Measurements from ENCODE around the gene COPZ2.
A peak's percentile ranks its signal among the peaks of the same experiment; 100 is the strongest.

COPZ2 gene

GRCh38 chr17:48012654-48013053, 24.9 kb downstream of the COPZ2 start:
- Histone ChIP-seq H3K36me3 (ENCODE audit: control insufficient read depth in 2 of 2, insufficient read depth in 1 of 2, low read length in 2 of 2) (no peaks in the 10 kb centered on the region), H3K4me3 (ENCODE audit: low read depth, low read length) (no peak overlapping the region), H3K9me3 (ENCODE audit: control insufficient read depth, insufficient read depth, low read depth, low read length) (no peaks in the 10 kb centered on the region), H3K4me1 (ENCODE audit: control insufficient read depth, insufficient read depth, low read length) (peaks cover 7% of the 10 kb centered on the region), H3K27ac (ENCODE audit: extremely low read depth, low read depth, low read length) (no peak overlapping the region)
- CTCF ChIA-PET: interaction anchor here (0.7 to 15.5 kb wide), 11 partner anchors 7 to 165 kb away, joined by 3 to 386 read pairs (median 11); partner anchors contain the start of genes CDK5RAP3 and PNPO
- TF ChIP-seq ZNF624 (tag by site-specific recombination; IDR thresholded peaks at IDR 0.05) (no peak), ZNF544 (tag by site-specific recombination; IDR thresholded peaks at IDR 0.05) (no peak), ZNF140 (tag by site-specific recombination; IDR thresholded peaks at IDR 0.05) (no peak)
- POLR2A ChIA-PET: interaction anchor here (0.6 to 2.5 kb wide), 6 partner anchors 11 to 71 kb away, joined by 3 to 12 read pairs (median 4); partner anchors contain the start of genes CDK5RAP3, PNPO and PRR15L

GRCh38 chr17:48012151-48012520, 25.5 kb downstream of the COPZ2 start:
- POLR2A ChIA-PET: interaction anchor here (0.6 to 2.5 kb wide), 6 partner anchors 11 to 71 kb away, joined by 3 to 12 read pairs (median 4); partner anchors contain the start of genes CDK5RAP3, PNPO and PRR15L
- TF ChIP-seq KLF9 (tag by site-specific recombination; IDR thresholded peaks at IDR 0.05; ENCODE audit: low read depth): no peak
- peak; percentile 36; the same call in 1 of the 2 replicates for TF ChIP-seq ZNF76 (tag by site-specific recombination; IDR thresholded peaks at IDR 0.05; ENCODE audit: borderline replicate concordance, low read depth)
- TF ChIP-seq ZNF843 (tag by site-specific recombination; IDR thresholded peaks at IDR 0.05): no peak
- TF ChIP-seq KLF17 (tag by site-specific recombination; IDR thresholded peaks at IDR 0.05): 0 out of 2 replicates have a peak, but pooled peaks have one; percentile 17
- TF ChIP-seq GLIS2 (tag by site-specific recombination; IDR thresholded peaks at IDR 0.05): peak; percentile 24; the same call in 1 of the 2 replicates
- peak; percentile 18 for TF ChIP-seq SP7 (tag by site-specific recombination; IDR thresholded peaks at IDR 0.05)
- TF ChIP-seq WT1 (tag by site-specific recombination; IDR thresholded peaks at IDR 0.05): no peak
- TF ChIP-seq GLIS1 (tag by site-specific recombination; IDR thresholded peaks at IDR 0.05): peak; percentile 84
- TF ChIP-seq SP2 (tag by site-specific recombination; IDR thresholded peaks at IDR 0.05): peak; percentile 21
- no peak for TF ChIP-seq ZNF513 (tag by site-specific recombination; IDR thresholded peaks at IDR 0.05)
- peak; percentile 88 for TF ChIP-seq ZBTB26 (tag by site-specific recombination; optimal IDR thresholded peaks at IDR 0.05)
- no peak for TF ChIP-seq SETDB1 (IDR thresholded peaks at IDR 0.05; ENCODE audit: insufficient read length, low read length)
- no peak for TF ChIP-seq ZNF837 (tag by site-specific recombination; IDR thresholded peaks at IDR 0.05)
- TF ChIP-seq PATZ1 (tag by site-specific recombination; IDR thresholded peaks at IDR 0.05): peak; percentile 80
- TF ChIP-seq ATF2 (tag by site-specific recombination; IDR thresholded peaks at IDR 0.05; ENCODE audit: low read depth): no peak
- TF ChIP-seq ZNF561 (tag by site-specific recombination; IDR thresholded peaks at IDR 0.05; ENCODE audit: borderline replicate concordance): peak; percentile 81
- no peak for TF ChIP-seq SP3 (tag by site-specific recombination; IDR thresholded peaks at IDR 0.05)
- TF ChIP-seq ZBTB48 (tag by site-specific recombination; IDR thresholded peaks at IDR 0.05): no peak
- peak; percentile 43 for TF ChIP-seq ZIC2 (tag by site-specific recombination; IDR thresholded peaks at IDR 0.05)
- peak; percentile 39; the same call in 1 of the 2 replicates for TF ChIP-seq CTCF (tag by site-specific recombination; IDR thresholded peaks at IDR 0.05)
- TF ChIP-seq ZBTB8A (tag by site-specific recombination; IDR thresholded peaks at IDR 0.05): 0 out of 2 replicates have a peak, but pooled peaks have one; percentile 37

More at GRCh38 chr17:48012151-48012520, 25.5 kb downstream of the COPZ2 start:
- Histone ChIP-seq H3K36me3 (ENCODE audit: control insufficient read depth in 2 of 2, insufficient read depth in 1 of 2, low read length in 2 of 2) (no peaks in the 10 kb centered on the region), H3K9me3 (ENCODE audit: control insufficient read depth, insufficient read depth, low read depth, low read length) (no peaks in the 10 kb centered on the region), H3K4me3 (ENCODE audit: low read depth, low read length) (peak overlapping the region; percentile 27), H3K4me1 (ENCODE audit: control insufficient read depth, insufficient read depth, low read length) (peaks cover 7% of the 10 kb centered on the region), H3K27ac (ENCODE audit: extremely low read depth, low read depth, low read length) (no peak overlapping the region)
- CTCF ChIA-PET: interaction anchor here (0.6 to 15.5 kb wide), 16 partner anchors 7 to 164 kb away, joined by 3 to 386 read pairs (median 7); partner anchors contain the start of genes CDK5RAP3, PNPO and SP2
